ENCODE data around the gene HECTD4. TPM values are rescaled to one million over a fixed set of nuclear protein-coding genes. Genes with fewer than 3 reads are reported as not detected.

HECTD4 gene
- total and polyA plus RNA-seq, 9 of the 15 experiments (the other 6 are each of a cell fraction or from before 2014, with no cell fraction given), result 3.5 to 33.3 (median 13.5) TPM

GRCh38 chr12:112162241-112162790 is 219.9 kb downstream of the HECTD4 start:
- Histone ChIP-seq H2AFZ (ENCODE audit: low read depth, low read length) (no peak overlapping the region), H3K9me3 (replicated peaks; ENCODE audit: control insufficient read depth, insufficient read depth, low read depth, low read length) (peaks cover 9% of the 10 kb centered on the region), H3K4me1 (replicated peaks in 1 of 2; ENCODE audit: control insufficient read depth in 2 of 2, insufficient read depth in 2 of 2, low read length in 2 of 2) (peaks cover 0 to 11% of the 10 kb centered on the region in 2 experiments; a peak in 1 of 5 replicates), H3K9me1 (ENCODE audit: control insufficient read depth, insufficient read depth, low read length) (no peaks in the 10 kb centered on the region), H4K20me1 (replicated peaks; ENCODE audit: control insufficient read depth, insufficient read depth, low read length) (no peaks in the 10 kb centered on the region), H3K27me3 (ENCODE audit: control insufficient read depth in 2 of 2, insufficient read depth in 2 of 2, low read length in 2 of 2) (no peaks in the 10 kb centered on the region), H3K4me2 (ENCODE audit: insufficient read depth, low read length) (no peak overlapping the region), H3K36me3 (ENCODE audit: control insufficient read depth, insufficient read depth, low read length) (peaks cover 41% of the 10 kb centered on the region; the same call in 2 of the 3 replicates), H3K79me2 (ENCODE audit: control insufficient read depth, insufficient read depth, low read length) (no peaks in the 10 kb centered on the region), H3K9ac (ENCODE audit: insufficient read depth in 1 of 2, low read depth in 2 of 2, low read length in 2 of 2) (no peak overlapping the region), H3K4me3 (no peak overlapping the region), H3K27ac (ENCODE audit: extremely low read depth, low read depth, low read length) (no peak overlapping the region)
- in situ Hi-C loops (cut with MboI) (no loop called here), intact Hi-C loops (cut with micrococcal nuclease) (no loop called here)
- WGBS (ENCODE audit: insufficient coverage, low coverage, missing lambda C conversion rate), result 95% methylated on average over 12 of the region's 12 CpGs
- CTCF ChIA-PET (ENCODE audit: low intra/inter-chr PET ratio), result no interaction called here
- ATAC-seq (no peak), DNase-seq (ENCODE audit: extremely low read depth in 1 of 4, low spot score in 3 of 4) (no peak), FAIRE-seq (no peak)
- no TSS peak for BruUV-seq (replicated peaks)
- TF ChIP-seq GTF2A2 (tag; IDR thresholded peaks at IDR 0.05) (no peak), ZNF57 (CRISPR knock-in tag; IDR thresholded peaks at IDR 0.05) (no peak), ZNF695 (CRISPR knock-in tag; IDR thresholded peaks at IDR 0.05) (no peak)
- POLR2A ChIA-PET, result interaction anchor here (0.7 to 1.4 kb wide), 2 partner anchors 10 to 36 kb away, joined by 3 to 4 read pairs; no protein-coding TSS in a partner anchor

GRCh38 chr12:112161711-112162110 is 220.5 kb downstream of the HECTD4 start:
- FAIRE-seq (no peak), ATAC-seq (no peak), DNase-seq (ENCODE audit: extremely low read depth in 1 of 4, low spot score in 3 of 4) (no peak)
- Histone ChIP-seq H3K36me3 (ENCODE audit: control insufficient read depth, insufficient read depth, low read length) (peaks cover 41% of the 10 kb centered on the region; the same call in 2 of the 3 replicates), H4K20me1 (replicated peaks; ENCODE audit: control insufficient read depth, insufficient read depth, low read length) (no peaks in the 10 kb centered on the region), H3K9ac (ENCODE audit: insufficient read depth in 1 of 2, low read depth in 2 of 2, low read length in 2 of 2) (no peak overlapping the region), H2AFZ (ENCODE audit: low read depth, low read length) (no peak overlapping the region), H3K9me3 (replicated peaks; ENCODE audit: control insufficient read depth, insufficient read depth, low read depth, low read length) (peaks cover 9% of the 10 kb centered on the region), H3K4me3 (no peak overlapping the region), H3K4me1 (replicated peaks in 1 of 2; ENCODE audit: control insufficient read depth in 2 of 2, insufficient read depth in 2 of 2, low read length in 2 of 2) (peaks cover 0 to 8% of the 10 kb centered on the region in 2 experiments; a peak in 1 of 5 replicates), H3K27me3 (ENCODE audit: control insufficient read depth in 2 of 2, insufficient read depth in 2 of 2, low read length in 2 of 2) (no peaks in the 10 kb centered on the region), H3K79me2 (ENCODE audit: control insufficient read depth, insufficient read depth, low read length) (no peaks in the 10 kb centered on the region), H3K4me2 (ENCODE audit: insufficient read depth, low read length) (no peak overlapping the region), H3K9me1 (ENCODE audit: control insufficient read depth, insufficient read depth, low read length) (no peaks in the 10 kb centered on the region), H3K27ac (ENCODE audit: extremely low read depth, low read depth, low read length) (no peak overlapping the region)
- no peak for TF ChIP-seq LCOR (CRISPR knock-in tag; IDR thresholded peaks at IDR 0.05)
- TF ChIP-seq KLF16 (IDR thresholded peaks at IDR 0.05), result no peak
- no peak for TF ChIP-seq MYBL2 (IDR thresholded peaks at IDR 0.05; ENCODE audit: low read depth)
- TF ChIP-seq MYBL2 (CRISPR knock-in tag; IDR thresholded peaks at IDR 0.05; ENCODE audit: borderline replicate concordance), result no peak
- intact Hi-C loops (cut with micrococcal nuclease), result no loop called here
- WGBS (ENCODE audit: insufficient coverage, low coverage, missing lambda C conversion rate), result 82% methylated on average over 9 of the region's 9 CpGs
- CTCF ChIA-PET (ENCODE audit: low intra/inter-chr PET ratio), result no interaction called here
- BruUV-seq (replicated peaks), result no TSS peak
- in situ Hi-C loops (cut with MboI), result no loop called here
- POLR2A ChIA-PET, result interaction anchor here (0.7 kb wide), 1 partner anchor 35 kb away, joined by 4 read pairs; no protein-coding TSS in a partner anchor

Measured in K562 (cell line).